MM.1S (cell line): ENCODE measurements around the gene MACROD2.

Experiments used
- DNase-seq: peaks from one replicate; pipeline ENCODE4 v3.0.0-alpha.2; 2015
- H2AFZ ChIP-seq: fragments of 300-600 bp; sonication (generic); 2 replicates; pipeline ENCODE4 v1.6.0; 2016; ENCODE audit warnings: antibody characterized with exemption, low read length
- H3F3A ChIP-seq: fragments of 300-600 bp; sonication (generic); 2 replicates; pipeline ENCODE4 v1.6.1; 2016; ENCODE audit warnings: mild to moderate bottlenecking, antibody characterized with exemption, low read length, moderate library complexity, mixed read lengths; ENCODE audit not compliant: insufficient read depth
- H3K27ac ChIP-seq: fragments of 300-600 bp; sonication (generic); 2 replicates; pipeline ENCODE4 v1.5.1; 2016; ENCODE audit warnings: mild to moderate bottlenecking, low read length
- H3K27me3 ChIP-seq: fragments of 300-600 bp; sonication (generic); replicated peaks from 2 replicates; pipeline ENCODE4 v1.6.0; 2016; ENCODE audit warnings: low read length; ENCODE audit not compliant: insufficient read depth
- H3K36me3 ChIP-seq: fragments of 300-600 bp; sonication (generic); replicated peaks from 2 replicates; pipeline ENCODE4 v1.6.1; 2016; ENCODE audit warnings: mild to moderate bottlenecking, low read length, mixed read lengths; ENCODE audit not compliant: insufficient read depth
- H3K4me1 ChIP-seq: fragments of 300-600 bp; sonication (generic); 2 replicates; pipeline ENCODE4 v1.6.1; 2016; ENCODE audit warnings: low read length, mixed read lengths
- H3K4me2 ChIP-seq: fragments of 300-600 bp; sonication (generic); 2 replicates; pipeline ENCODE4 v1.6.0; 2016; ENCODE audit warnings: low read depth, low read length
- H3K4me3 ChIP-seq: fragments of 300-600 bp; sonication (generic); 2 replicates; pipeline ENCODE4 v1.5.1; 2016; ENCODE audit warnings: low read length, mixed read lengths
- H3K79me2 ChIP-seq: fragments of 300-600 bp; sonication (generic); 2 replicates; pipeline ENCODE4 v1.6.1; 2016; ENCODE audit warnings: mixed run types, low read length, mixed read lengths
- H3K9ac ChIP-seq: fragments of 300-600 bp; sonication (generic); 2 replicates; pipeline ENCODE4 v1.6.1; 2016; ENCODE audit warnings: low read length, mixed read lengths
- H3K9me2 ChIP-seq: fragments of 300-600 bp; sonication (generic); replicated peaks from 2 replicates; pipeline ENCODE4 v1.6.1; 2016; ENCODE audit warnings: mild to moderate bottlenecking, low read length, mixed read lengths; ENCODE audit not compliant: insufficient read depth
- H3K9me3 ChIP-seq: fragments of 300-600 bp; sonication (generic); replicated peaks from 2 replicates; pipeline ENCODE4 v1.6.1; 2016; ENCODE audit warnings: mild to moderate bottlenecking, low read length, mixed read lengths; ENCODE audit not compliant: insufficient read depth
- H4K20me1 ChIP-seq: fragments of 300-600 bp; sonication (generic); 2 replicates; pipeline ENCODE4 v1.6.1; 2016; ENCODE audit warnings: mild to moderate bottlenecking, low read length, moderate library complexity, mixed read lengths; ENCODE audit not compliant: insufficient read depth
- EZH2 ChIP-seq: fragments of 300-600 bp; sonication (generic); optimal IDR thresholded peaks from 2 replicates; pipeline ENCODE3; 2017; ENCODE audit warnings: low read depth, mild to moderate bottlenecking, antibody characterized with exemption, low read length, mixed read lengths
- EZH2phosphoT487 ChIP-seq: fragments of 300-600 bp; sonication (generic); IDR thresholded peaks from 2 replicates; pipeline ENCODE4 v1.6.1; 2018; ENCODE audit warnings: antibody characterized with exemption, low read length
- TF ChIP-seq, protein P1 (sequence below): fragments of 300-600 bp; sonication (generic); IDR thresholded peaks from 2 replicates; pipeline ENCODE4 v1.5.1; 2016; ENCODE audit warnings: antibody characterized with exemption, low read length, mixed read lengths

The MACROD2 gene

GRCh38 chr20:14232650-14233049, 237.3 kb downstream of the MACROD2 start:
- Histone ChIP-seq H3K9me3 (no peaks in the 10 kb centered on the region), H3K9me2 (no peaks in the 10 kb centered on the region), H3K36me3 (no peaks in the 10 kb centered on the region), H3K27me3 (no peaks in the 10 kb centered on the region; the same call in 1 of the 2 replicates), H3K9ac (no peak overlapping the region), H4K20me1 (no peaks in the 10 kb centered on the region), H3F3A (no peaks in the 10 kb centered on the region), H3K4me1 (no peaks in the 10 kb centered on the region), H2AFZ (0 out of 2 replicates have a peak overlapping the region, but pooled peaks have one; percentile 5), H3K27ac (peak overlapping the region; percentile 34; the same call in 1 of the 2 replicates), H3K4me2 (peak overlapping the region; percentile 35; the same call in 1 of the 2 replicates), H3K79me2 (no peaks in the 10 kb centered on the region), H3K4me3 (no peak overlapping the region)
- DNase-seq = peak; percentile 59
- TF ChIP-seq EZH2 (no peak), EZH2phosphoT487 (no peak)
- TF ChIP-seq, protein P1, sequence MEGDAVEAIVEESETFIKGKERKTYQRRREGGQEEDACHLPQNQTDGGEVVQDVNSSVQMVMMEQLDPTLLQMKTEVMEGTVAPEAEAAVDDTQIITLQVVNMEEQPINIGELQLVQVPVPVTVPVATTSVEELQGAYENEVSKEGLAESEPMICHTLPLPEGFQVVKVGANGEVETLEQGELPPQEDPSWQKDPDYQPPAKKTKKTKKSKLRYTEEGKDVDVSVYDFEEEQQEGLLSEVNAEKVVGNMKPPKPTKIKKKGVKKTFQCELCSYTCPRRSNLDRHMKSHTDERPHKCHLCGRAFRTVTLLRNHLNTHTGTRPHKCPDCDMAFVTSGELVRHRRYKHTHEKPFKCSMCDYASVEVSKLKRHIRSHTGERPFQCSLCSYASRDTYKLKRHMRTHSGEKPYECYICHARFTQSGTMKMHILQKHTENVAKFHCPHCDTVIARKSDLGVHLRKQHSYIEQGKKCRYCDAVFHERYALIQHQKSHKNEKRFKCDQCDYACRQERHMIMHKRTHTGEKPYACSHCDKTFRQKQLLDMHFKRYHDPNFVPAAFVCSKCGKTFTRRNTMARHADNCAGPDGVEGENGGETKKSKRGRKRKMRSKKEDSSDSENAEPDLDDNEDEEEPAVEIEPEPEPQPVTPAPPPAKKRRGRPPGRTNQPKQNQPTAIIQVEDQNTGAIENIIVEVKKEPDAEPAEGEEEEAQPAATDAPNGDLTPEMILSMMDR = no peak

DNA sequence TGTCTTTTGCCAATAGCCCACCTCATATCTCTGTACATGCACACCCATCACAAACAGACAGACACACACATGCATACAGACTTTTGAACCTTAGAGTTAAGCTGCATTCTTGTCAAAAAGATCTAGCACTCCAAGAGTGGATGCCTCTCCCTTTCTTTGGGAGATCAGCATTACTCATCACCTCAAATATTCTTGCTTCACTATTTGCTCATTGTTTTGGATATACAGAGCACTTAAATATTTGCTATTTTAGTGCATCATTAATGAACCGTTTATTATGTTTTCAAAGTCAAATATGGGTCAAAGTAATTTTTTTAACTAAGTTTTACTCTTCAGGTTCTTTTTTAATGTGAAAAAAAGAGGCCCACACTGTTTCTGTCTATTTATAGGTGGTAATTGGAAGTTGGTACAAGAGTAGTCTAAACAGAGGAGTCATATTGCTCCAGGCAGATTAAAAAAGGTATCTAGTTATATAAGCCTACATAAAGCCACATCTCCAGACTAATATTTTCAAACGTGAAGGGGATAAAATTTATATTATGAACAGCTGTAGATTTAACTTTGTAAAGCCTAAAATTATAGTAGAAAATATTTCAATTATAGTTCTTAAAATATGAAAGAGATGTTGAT, 239.5 kb downstream of the MACROD2 start:
- Histone ChIP-seq H3K4me3 (no peak overlapping the region), H3K9me2 (no peaks in the 10 kb centered on the region), H3K27ac (no peak overlapping the region), H3K36me3 (no peaks in the 10 kb centered on the region), H3K9me3 (no peaks in the 10 kb centered on the region), H3K4me2 (no peak overlapping the region), H3K27me3 (no peaks in the 10 kb centered on the region), H3K9ac (no peak overlapping the region), H3F3A (no peaks in the 10 kb centered on the region), H4K20me1 (no peaks in the 10 kb centered on the region), H3K79me2 (no peaks in the 10 kb centered on the region), H3K4me1 (no peaks in the 10 kb centered on the region), H2AFZ (no peak overlapping the region)
- no peak for TF ChIP-seq EZH2phosphoT487
- TF ChIP-seq EZH2 = no peak
- TF ChIP-seq, protein P1 = no peak
- no peak for DNase-seq

- Histone ChIP-seq H3K36me3 (no peaks in the 10 kb centered on the region), H4K20me1 (no peaks in the 10 kb centered on the region), H3K9me2 (no peaks in the 10 kb centered on the region), H2AFZ (no peak overlapping the region), H3K27ac (no peak overlapping the region), H3K27me3 (no peaks in the 10 kb centered on the region), H3K4me3 (no peak overlapping the region), H3F3A (no peaks in the 10 kb centered on the region), H3K79me2 (no peaks in the 10 kb centered on the region), H3K9me3 (no peaks in the 10 kb centered on the region), H3K9ac (no peak overlapping the region), H3K4me2 (no peak overlapping the region), H3K4me1 (no peaks in the 10 kb centered on the region)
- no peak for DNase-seq
- TF ChIP-seq EZH2phosphoT487 (no peak), EZH2 (no peak)
- TF ChIP-seq, protein P1 = no peak
These were observed 240.0 kb downstream of the MACROD2 start for GRCh38 chr20:14235355-14235754.
